Vagina (tissue), 2 donors: ENCODE measurements around the gene KNOP1. TPM values are rescaled to one million over a fixed set of nuclear protein-coding genes. Genes with fewer than 3 reads are reported as not detected.

Source experiments
- DNase-seq, 2 donors: peaks; one replicate each; pipeline ENCODE4 v3.0.0-alpha.2; 2017; ENCODE audit errors: extremely low spot score in 2 of 2
- H3K27ac ChIP-seq: fragments of 200-600 bp; sonication (generic); one replicate; pipeline ENCODE4 v1.5.1; 2019
- H3K27me3 ChIP-seq: fragments of 200-600 bp; sonication (generic); one replicate; pipeline ENCODE4 v1.5.1; 2019
- H3K36me3 ChIP-seq, 2 donors: fragments of 200-600 bp; sonication (generic); one replicate each; pipeline ENCODE4 v1.5.1; 2017 to 2019
- H3K4me1 ChIP-seq: fragments of 200-600 bp; sonication (generic); one replicate; pipeline ENCODE4 v1.5.1; 2019
- H3K4me3 ChIP-seq, 2 donors: fragments of 200-600 bp; sonication (generic); 1 replicate in 1 of 2; 2 replicates in 1 of 2; pipeline ENCODE4 v1.5.1; 2016 to 2019
- H3K9me3 ChIP-seq: fragments of 200-600 bp; sonication (generic); one replicate; pipeline ENCODE4 v1.5.1; 2019
- CTCF ChIP-seq, 3 experiments: fragments of 450-650 bp in 2 of 3; fragments of 200-600 bp in 1 of 3; sonication (generic) in 1 of 3; IDR thresholded peaks; one replicate each; pipeline ENCODE4 v1.5.1; 2017 to 2019; ENCODE audit warnings: antibody characterized with exemption in 3 of 3, mild to moderate bottlenecking in 2 of 3, moderate library complexity in 2 of 3
- POLR2A ChIP-seq, 2 donors: fragments of 450-650 bp; IDR thresholded peaks; one replicate each; pipeline ENCODE4 v1.6.1; 2017; ENCODE audit warnings: antibody characterized with exemption in 2 of 2, mild to moderate bottlenecking in 2 of 2, moderate library complexity in 2 of 2
- POLR2AphosphoS5 ChIP-seq, 2 donors: sonication (generic); formaldehyde crosslinking; IDR thresholded peaks; one replicate each; pipeline ENCODE4 v1.9.0; 2017; ENCODE audit warnings: antibody characterized with exemption in 2 of 2, mild to moderate bottlenecking in 2 of 2, low read depth in 1 of 2; ENCODE audit not compliant: insufficient read depth in 1 of 2
- intact Hi-C: fragments of 100-400 bp; cut with DNase I; formaldehyde crosslinking; loops from one replicate; pipeline ENCODE4 v1.15.1; 2023
- total RNA-seq: library from RNA; depleted of rRNA; stranded (reverse); fragments of >200 nt; gene quantifications from one replicate; pipeline ENCODE4 v1.2.3, GENCODE V29; 2016

Gene KNOP1
- total RNA-seq, 1 donor from 2014 or later: 7.9 TPM

GRCh38 chr16:19765860-19766553 lies 48.0 kb upstream of the KNOP1 start:
- Histone ChIP-seq H3K4me1 (peaks cover 5% of the 10 kb centered on the region), H3K36me3 (no peaks in the 10 kb centered on the region), H3K4me3 (no peak overlapping the region), H3K27me3 (no peaks in the 10 kb centered on the region), H3K9me3 (no peaks in the 10 kb centered on the region), H3K27ac (no peak overlapping the region)
- intact Hi-C loops: no loop called here
- TF ChIP-seq CTCF (IDR thresholded peaks at IDR 0.05) (no peak), POLR2AphosphoS5 (IDR thresholded peaks at IDR 0.05; ENCODE audit: insufficient read depth in 1 of 2, low read depth in 1 of 2) (no peak), POLR2A (IDR thresholded peaks at IDR 0.05) (no peak)
- DNase-seq: no peak

- H3K27ac ChIP-seq: peak overlapping the region; percentile 38
- no peaks in the 10 kb centered on the region for H3K27me3 ChIP-seq
- intact Hi-C loops: no loop called here
- no peaks in the 10 kb centered on the region for H3K9me3 ChIP-seq
- H3K36me3 ChIP-seq: no peaks in the 10 kb centered on the region
- H3K4me3 ChIP-seq: no peak overlapping the region
- TF ChIP-seq CTCF (IDR thresholded peaks at IDR 0.05) (no peak), POLR2AphosphoS5 (IDR thresholded peaks at IDR 0.05; ENCODE audit: insufficient read depth in 1 of 2, low read depth in 1 of 2) (no peak), POLR2A (IDR thresholded peaks at IDR 0.05) (no peak)
- DNase-seq: no peak
- peaks cover 10% of the 10 kb centered on the region for H3K4me1 ChIP-seq
Measured at GRCh38 chr16:19760356-19761060, 42.5 kb upstream of the KNOP1 start.

GRCh38 chr16:19757762-19758595 lies 40.0 kb upstream of the KNOP1 start:
- Histone ChIP-seq H3K4me1 (peaks cover 9% of the 10 kb centered on the region), H3K36me3 (no peaks in the 10 kb centered on the region), H3K27me3 (no peaks in the 10 kb centered on the region), H3K4me3 (no peak overlapping the region), H3K9me3 (no peaks in the 10 kb centered on the region), H3K27ac (peak overlapping the region; percentile 7)
- intact Hi-C loops: no loop called here
- TF ChIP-seq POLR2AphosphoS5 (IDR thresholded peaks at IDR 0.05; ENCODE audit: insufficient read depth in 1 of 2, low read depth in 1 of 2) (no peak), CTCF (IDR thresholded peaks at IDR 0.05) (no peak), POLR2A (IDR thresholded peaks at IDR 0.05) (no peak)
- DNase-seq: no peak

DNA sequence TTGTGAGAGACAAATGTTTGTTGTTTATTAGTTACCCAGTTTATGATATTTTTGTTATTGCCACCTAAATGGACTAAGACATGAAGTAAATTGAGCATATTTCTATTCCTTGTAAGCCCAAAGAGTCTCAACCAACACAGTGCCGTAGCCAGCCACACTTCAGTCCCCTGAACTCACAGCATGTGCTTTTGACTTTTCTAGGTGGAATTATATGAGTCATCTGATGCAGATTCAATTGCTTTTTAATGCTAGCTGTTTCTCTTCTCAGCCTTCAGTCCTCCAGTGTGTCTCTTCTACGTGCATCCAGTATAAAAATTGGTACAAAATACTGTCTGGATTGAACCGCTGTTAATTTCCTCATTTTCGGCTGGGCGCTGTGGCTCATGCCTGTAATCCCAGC lies 39.0 kb upstream of the KNOP1 start:
- peaks cover 9% of the 10 kb centered on the region for H3K4me1 ChIP-seq
- H3K27ac ChIP-seq: no peak overlapping the region
- H3K9me3 ChIP-seq: no peaks in the 10 kb centered on the region
- H3K27me3 ChIP-seq: no peaks in the 10 kb centered on the region
- DNase-seq: no peak
- H3K4me3 ChIP-seq: no peak overlapping the region
- no peaks in the 10 kb centered on the region for H3K36me3 ChIP-seq
- intact Hi-C loops: no loop called here
- TF ChIP-seq POLR2AphosphoS5 (IDR thresholded peaks at IDR 0.05; ENCODE audit: insufficient read depth in 1 of 2, low read depth in 1 of 2) (no peak), CTCF (IDR thresholded peaks at IDR 0.05) (no peak), POLR2A (IDR thresholded peaks at IDR 0.05) (no peak)
